IMR-90 (cell line): ENCODE measurements around the gene ACTMAP. TPM values are rescaled to one million over a fixed set of nuclear protein-coding genes. Genes with fewer than 3 reads are reported as not detected.

Experiments used
- ATAC-seq: fragments of 200-7000 bp; cut with Tn5 transposase; 2 replicates; pipeline ENCODE4 v1.9.1; 2020; ENCODE audit warnings: low read depth, mild to moderate bottlenecking, moderate library complexity
- BruUV-seq: library from RNA; stranded (reverse); fragments of 400-500 nt; replicated peaks from 2 replicates; lab custom pipeline; 2021; lab: Mats Ljungman, UMichigan
- CTCF ChIA-PET: fragments of 300-600 bp; formaldehyde crosslinking; extraction: SDS; loops from one replicate; lab custom pipeline; 2021; ENCODE audit warnings: antibody characterized with exemption; lab: Yijun Ruan, JAX
- POLR2A ChIA-PET: fragments of 300-600 bp; sonication (Branson Sonifier 250); formaldehyde crosslinking; loops from one replicate; lab custom pipeline; 2022; ENCODE audit warnings: antibody characterized with exemption; ENCODE audit not compliant: unreplicated experiment; lab: Charles Lee
- DNase-seq: peaks from one replicate; pipeline ENCODE4 v3.0.0; 2013
- H2AFZ ChIP-seq: replicated peaks from 2 replicates; pipeline ENCODE3; 2013; ENCODE audit warnings: low read length, mild to moderate bottlenecking; ENCODE audit not compliant: poor library complexity
- H2AK5ac ChIP-seq: 2 replicates; pipeline ENCODE4 v1.6.1; 2013; ENCODE audit warnings: low read depth, low read length, inconsistent platforms
- H2AK9ac ChIP-seq: replicated peaks from 2 replicates; pipeline ENCODE3; 2013; ENCODE audit warnings: mild to moderate bottlenecking, low read depth, low read length, moderate library complexity; ENCODE audit not compliant: poor library complexity
- H2BK120ac ChIP-seq: 2 replicates; pipeline ENCODE4 v1.6.1; 2013; ENCODE audit warnings: low read depth, low read length, inconsistent platforms
- H2BK15ac ChIP-seq: 3 replicates; pipeline ENCODE4 v1.6.1; 2013; ENCODE audit warnings: low read depth, low read length, inconsistent platforms
- H2BK20ac ChIP-seq: 2 replicates; pipeline ENCODE4 v1.6.1; 2013; ENCODE audit warnings: low read depth, mild to moderate bottlenecking, inconsistent platforms, low read length, moderate library complexity
- H2BK5ac ChIP-seq: 2 replicates; pipeline ENCODE4 v1.6.1; 2013; ENCODE audit warnings: mild to moderate bottlenecking, low read depth, low read length, inconsistent platforms; ENCODE audit not compliant: poor library complexity, severe bottlenecking
- H3K14ac ChIP-seq: replicated peaks from 2 replicates; pipeline ENCODE4 v1.6.1; 2013; ENCODE audit warnings: low read depth, low read length, inconsistent platforms
- H3K18ac ChIP-seq: 2 replicates; pipeline ENCODE4 v1.6.1; 2013; ENCODE audit warnings: low read depth, low read length, control low read depth
- H3K23ac ChIP-seq: 2 replicates; pipeline ENCODE4 v1.6.1; 2013; ENCODE audit warnings: low read depth, low read length, inconsistent platforms
- H3K27ac ChIP-seq: 2 replicates; pipeline ENCODE4 v1.5.1; 2013; ENCODE audit warnings: mild to moderate bottlenecking, control low read depth, low read length; ENCODE audit not compliant: insufficient read depth
- H3K27me3 ChIP-seq: 2 replicates; pipeline ENCODE4 v1.6.1; 2013; ENCODE audit warnings: low read length; ENCODE audit not compliant: control insufficient read depth, insufficient read depth
- H3K36me3 ChIP-seq: 2 replicates; pipeline ENCODE4 v1.6.1; 2013; ENCODE audit warnings: low read length, mixed read lengths; ENCODE audit not compliant: control insufficient read depth, insufficient read depth
- H3K4ac ChIP-seq: 2 replicates; pipeline ENCODE4 v1.6.1; 2013; ENCODE audit warnings: low read depth, low read length, inconsistent platforms
- H3K4me1 ChIP-seq: 2 replicates; pipeline ENCODE4 v1.6.1; 2013; ENCODE audit warnings: low read length, mixed read lengths; ENCODE audit not compliant: control insufficient read depth, insufficient read depth
- H3K4me2 ChIP-seq: 2 replicates; pipeline ENCODE4 v1.6.1; 2013; ENCODE audit warnings: low read depth, mild to moderate bottlenecking, control low read depth, low read length, moderate library complexity
- H3K4me3 ChIP-seq: 2 replicates; pipeline ENCODE4 v1.5.1; 2013; ENCODE audit warnings: low read depth, mild to moderate bottlenecking, control low read depth, low read length, moderate library complexity; ENCODE audit not compliant: insufficient read depth
- H3K56ac ChIP-seq: 2 replicates; pipeline ENCODE4 v1.6.1; 2013; ENCODE audit warnings: low read length, inconsistent platforms; ENCODE audit not compliant: insufficient read depth; ENCODE audit errors: extremely low read depth
- H3K79me1 ChIP-seq, 2 experiments: 2 replicates each; pipeline ENCODE4 v1.6.1; 2013; ENCODE audit warnings: low read length in 2 of 2, inconsistent platforms in 1 of 2, low read depth in 1 of 2
- H3K9ac ChIP-seq: 2 replicates; pipeline ENCODE4 v1.6.1; 2013; ENCODE audit warnings: low read depth, low read length, control low read depth
- H3K9me1 ChIP-seq: 2 replicates; pipeline ENCODE4 v1.6.1; 2013; ENCODE audit warnings: low read length, inconsistent platforms; ENCODE audit not compliant: insufficient read depth
- H3K9me3 ChIP-seq: 2 replicates; pipeline ENCODE4 v1.6.1; 2013; ENCODE audit warnings: low read length; ENCODE audit not compliant: control insufficient read depth, insufficient read depth
- H4K20me1 ChIP-seq: 2 replicates; pipeline ENCODE4 v1.6.1; 2013; ENCODE audit warnings: low read length, inconsistent platforms; ENCODE audit not compliant: insufficient read depth
- H4K5ac ChIP-seq: 2 replicates; pipeline ENCODE4 v1.6.1; 2013; ENCODE audit warnings: mild to moderate bottlenecking, low read depth, low read length, control low read depth
- H4K8ac ChIP-seq, 2 experiments: 2 replicates each; pipeline ENCODE4 v1.6.1; 2013; ENCODE audit warnings: low read depth in 2 of 2, low read length in 2 of 2, control low read depth in 1 of 2, inconsistent platforms in 1 of 2
- H4K91ac ChIP-seq: 2 replicates; pipeline ENCODE4 v1.6.1; 2013; ENCODE audit warnings: low read depth, low read length, inconsistent platforms; ENCODE audit not compliant: insufficient read depth
- BHLHE40 ChIP-seq: fragments of 150-350 bp; IDR thresholded peaks from 2 replicates; pipeline ENCODE4 v1.6.1; 2016; ENCODE audit warnings: mild to moderate bottlenecking, low read depth, low read length
- CEBPB ChIP-seq: IDR thresholded peaks from 2 replicates; pipeline ENCODE4 v1.6.1; 2012; ENCODE audit warnings: low read depth, low read length, improper control_type of control experiment
- FOS ChIP-seq: fragments of 150-350 bp; IDR thresholded peaks from 2 replicates; pipeline ENCODE4 v1.6.1; 2016; ENCODE audit warnings: low read depth, low read length
- MXI1 ChIP-seq: IDR thresholded peaks from 2 replicates; pipeline ENCODE4 v1.6.1; 2012; ENCODE audit warnings: low read depth, mild to moderate bottlenecking, low read length, moderate library complexity, borderline replicate concordance
- RAD21 ChIP-seq: IDR thresholded peaks from 2 replicates; pipeline ENCODE4 v1.6.1; 2012; ENCODE audit warnings: low read length, improper control_type of control experiment
- RFX5 ChIP-seq: IDR thresholded peaks from 2 replicates; pipeline ENCODE4 v1.8.0; 2012; ENCODE audit warnings: low read depth, mild to moderate bottlenecking, low read length, moderate library complexity
- WGBS, 2 experiments: methylation state at CpG; one replicate each; pipeline versions ENCODE4 v1.1.5 to v1.1.7; 2013; ENCODE audit warnings: missing lambda C conversion rate in 2 of 2; ENCODE audit not compliant: insufficient read length in 1 of 2; ENCODE audit errors: extremely low coverage in 2 of 2; 5-methylcytosine and 5-hydroxymethylcytosine counted together
- dilution Hi-C: fragments of 300-500 bp; cut with HindIII; formaldehyde crosslinking; loops from one replicate; pipeline ENCODE4 v1.14.3; 2018; ENCODE audit warnings: low sequenced_read_pairs; ENCODE audit not compliant: unreplicated experiment
- in situ Hi-C: fragments of 300-500 bp; cut with MboI; formaldehyde crosslinking; loops from 3 replicates; pipeline ENCODE4 v1.14.3; 2019; ENCODE audit warnings: low sequenced_read_pairs, inconsistent platforms, mixed read lengths
- intact Hi-C: fragments of 100-400 bp; cut with micrococcal nuclease; formaldehyde crosslinking; loops from 2 replicates; pipeline ENCODE4 v1.10.0; 2022
- polyA plus RNA-seq, 3 experiments: library from polyadenylated mRNA; depleted of rRNA; stranded (reverse); fragments of >200 nt; gene quantifications; 2 replicates each; pipeline ENCODE4 v1.2.3, GENCODE V29; 2012; ENCODE audit warnings: low replicate concordance in 1 of 3
- total RNA-seq: library from RNA; depleted of rRNA; stranded (reverse); fragments of >200 nt; gene quantifications from 2 replicates; pipeline ENCODE4 v1.2.3, GENCODE V29; 2012
- TF ChIP-seq, protein P1 (sequence below): fragments of 150-350 bp; IDR thresholded peaks from 2 replicates; pipeline ENCODE4 v1.6.1; 2017; ENCODE audit warnings: mild to moderate bottlenecking, antibody characterized with exemption, low read length, low read depth
- TF ChIP-seq, protein P2 (sequence below): conservative IDR thresholded peaks from 2 replicates; pipeline ENCODE4 v1.5.1; 2012; ENCODE audit warnings: mild to moderate bottlenecking, low read depth, low read length, improper control_type of control experiment

ACTMAP gene
- total and polyA plus RNA-seq, 2 of the 4 experiments (the other 2 are of a cell fraction), result 0.54 to 5.4 TPM

DNA sequence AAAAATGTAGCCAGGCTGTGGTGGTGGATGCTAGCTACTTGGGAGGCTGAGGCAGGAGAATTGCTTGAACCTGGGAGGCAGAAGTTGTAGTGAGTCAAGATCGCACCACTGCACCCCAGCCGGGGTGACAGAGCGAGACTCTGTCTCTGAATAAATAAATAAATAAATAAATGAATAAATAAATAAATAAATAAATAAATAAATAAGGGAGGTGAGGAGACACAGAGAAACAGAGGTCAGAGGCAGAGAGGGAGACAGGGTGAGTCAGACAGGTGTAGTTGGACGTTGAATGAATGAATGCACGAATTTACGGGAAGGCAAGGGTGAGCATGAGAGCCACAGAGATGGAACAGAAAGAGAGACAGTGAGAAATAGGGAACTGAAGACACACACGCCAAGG, 30.9 kb upstream of the ACTMAP start:
- H3K56ac ChIP-seq, result no peak overlapping the region
- H2AK5ac ChIP-seq, result no peak overlapping the region
- no peak overlapping the region for H2BK15ac ChIP-seq
- H3K9ac ChIP-seq, result no peak overlapping the region
- H2BK120ac ChIP-seq, result no peak overlapping the region
- no peak overlapping the region for H2AFZ ChIP-seq
- H3K4me3 ChIP-seq, result no peak overlapping the region
- ChIA-PET CTCF (no interaction called here), POLR2A (no interaction called here)
- H3K9me3 ChIP-seq, result no peaks in the 10 kb centered on the region
- no peaks in the 10 kb centered on the region for H3K27me3 ChIP-seq
- no peak overlapping the region for H3K4ac ChIP-seq
- no peak overlapping the region for H4K8ac ChIP-seq
- no peak overlapping the region for H2BK5ac ChIP-seq
- 96% methylated on average over 3 of the region's 7 CpGs; no CpG with 5 or more reads in 1 of the 2 experiments for WGBS, 2 experiments
- H4K5ac ChIP-seq, result no peak overlapping the region
- no peak overlapping the region for H4K91ac ChIP-seq
- H3K4me2 ChIP-seq, result no peak overlapping the region
- dilution Hi-C loops, result no loop called here
- TF ChIP-seq CEBPB, result no peak
- no peak for TF ChIP-seq MXI1
- TF ChIP-seq BHLHE40, result no peak
- TF ChIP-seq RAD21, result no peak
- no peak for TF ChIP-seq RFX5
- TF ChIP-seq, protein P1, sequence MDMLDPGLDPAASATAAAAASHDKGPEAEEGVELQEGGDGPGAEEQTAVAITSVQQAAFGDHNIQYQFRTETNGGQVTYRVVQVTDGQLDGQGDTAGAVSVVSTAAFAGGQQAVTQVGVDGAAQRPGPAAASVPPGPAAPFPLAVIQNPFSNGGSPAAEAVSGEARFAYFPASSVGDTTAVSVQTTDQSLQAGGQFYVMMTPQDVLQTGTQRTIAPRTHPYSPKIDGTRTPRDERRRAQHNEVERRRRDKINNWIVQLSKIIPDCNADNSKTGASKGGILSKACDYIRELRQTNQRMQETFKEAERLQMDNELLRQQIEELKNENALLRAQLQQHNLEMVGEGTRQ, result no peak
- TF ChIP-seq, protein P2, sequence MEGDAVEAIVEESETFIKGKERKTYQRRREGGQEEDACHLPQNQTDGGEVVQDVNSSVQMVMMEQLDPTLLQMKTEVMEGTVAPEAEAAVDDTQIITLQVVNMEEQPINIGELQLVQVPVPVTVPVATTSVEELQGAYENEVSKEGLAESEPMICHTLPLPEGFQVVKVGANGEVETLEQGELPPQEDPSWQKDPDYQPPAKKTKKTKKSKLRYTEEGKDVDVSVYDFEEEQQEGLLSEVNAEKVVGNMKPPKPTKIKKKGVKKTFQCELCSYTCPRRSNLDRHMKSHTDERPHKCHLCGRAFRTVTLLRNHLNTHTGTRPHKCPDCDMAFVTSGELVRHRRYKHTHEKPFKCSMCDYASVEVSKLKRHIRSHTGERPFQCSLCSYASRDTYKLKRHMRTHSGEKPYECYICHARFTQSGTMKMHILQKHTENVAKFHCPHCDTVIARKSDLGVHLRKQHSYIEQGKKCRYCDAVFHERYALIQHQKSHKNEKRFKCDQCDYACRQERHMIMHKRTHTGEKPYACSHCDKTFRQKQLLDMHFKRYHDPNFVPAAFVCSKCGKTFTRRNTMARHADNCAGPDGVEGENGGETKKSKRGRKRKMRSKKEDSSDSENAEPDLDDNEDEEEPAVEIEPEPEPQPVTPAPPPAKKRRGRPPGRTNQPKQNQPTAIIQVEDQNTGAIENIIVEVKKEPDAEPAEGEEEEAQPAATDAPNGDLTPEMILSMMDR, result no peak
- TF ChIP-seq FOS, result no peak
- H3K27ac ChIP-seq, result no peak overlapping the region
- peaks cover 6% of the 10 kb centered on the region for H3K4me1 ChIP-seq
- no peak overlapping the region for H2AK9ac ChIP-seq
- in situ Hi-C loops, result no loop called here
- no peak overlapping the region for H2BK20ac ChIP-seq
- peaks cover 2% of the 10 kb centered on the region for H3K36me3 ChIP-seq
- BruUV-seq, result no TSS peak
- H3K23ac ChIP-seq, result no peak overlapping the region
- peaks cover 9% of the 10 kb centered on the region; the same call in 1 of the 2 replicates for H4K20me1 ChIP-seq
- DNase-seq (no peak), ATAC-seq (no peak)
- H3K14ac ChIP-seq, result no peak overlapping the region
- peaks cover 8 to 18% of the 10 kb centered on the region in 2 experiments; a peak in 3 of 4 replicates for H3K79me1 ChIP-seq
- intact Hi-C loops, result no loop called here
- peaks cover 10% of the 10 kb centered on the region for H3K9me1 ChIP-seq
- no peak overlapping the region for H3K18ac ChIP-seq
